ENCODE data around the gene GARNL3. TPM values are rescaled to one million over a fixed set of nuclear protein-coding genes. Genes with fewer than 3 reads are reported as not detected.

Gene GARNL3
- total and polyA plus RNA-seq, 2 of the 13 experiments (the other 11 are each of a cell fraction or from before 2014, with no cell fraction given) = 3.9 to 11.0 TPM

DNA sequence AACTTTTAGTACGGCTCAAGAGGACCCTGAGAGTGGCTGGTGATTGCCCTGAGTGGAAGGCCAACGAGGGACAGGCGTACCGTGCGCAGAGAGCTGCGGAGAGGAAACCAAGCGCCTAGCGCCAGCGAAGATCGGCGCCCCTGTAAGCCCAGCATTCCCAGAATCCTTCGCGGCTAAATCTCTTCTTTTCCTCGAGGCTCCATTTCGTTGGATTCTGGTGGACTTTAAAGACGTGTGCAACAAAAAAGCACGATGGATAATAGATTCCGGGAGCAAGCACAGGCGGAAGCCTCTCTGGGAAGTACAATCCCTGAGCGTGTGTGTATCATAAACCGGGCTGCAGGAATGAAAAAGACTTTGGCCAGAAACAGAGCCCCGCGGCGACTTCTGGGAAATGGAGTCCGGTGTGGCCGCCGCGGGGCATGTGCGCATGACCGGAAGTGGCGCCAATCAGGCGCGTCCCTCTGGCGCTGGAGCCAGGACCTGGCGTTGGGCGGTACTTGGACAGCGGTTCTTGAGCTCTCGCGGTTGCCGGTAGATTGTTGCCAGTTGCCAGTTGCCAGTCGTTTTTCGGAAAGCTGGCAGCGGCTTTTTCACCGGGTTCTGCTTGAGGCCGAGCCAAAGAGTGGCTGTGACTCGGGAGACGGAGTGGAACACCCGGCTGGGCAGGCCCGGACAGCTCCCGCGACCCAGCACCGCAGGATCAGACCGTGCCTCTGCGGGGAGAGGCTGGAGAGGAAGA, 159.5 kb downstream of the GARNL3 start, which contains the start of gene ZNF79 (continued):
- TF ChIP-seq, protein P1, sequence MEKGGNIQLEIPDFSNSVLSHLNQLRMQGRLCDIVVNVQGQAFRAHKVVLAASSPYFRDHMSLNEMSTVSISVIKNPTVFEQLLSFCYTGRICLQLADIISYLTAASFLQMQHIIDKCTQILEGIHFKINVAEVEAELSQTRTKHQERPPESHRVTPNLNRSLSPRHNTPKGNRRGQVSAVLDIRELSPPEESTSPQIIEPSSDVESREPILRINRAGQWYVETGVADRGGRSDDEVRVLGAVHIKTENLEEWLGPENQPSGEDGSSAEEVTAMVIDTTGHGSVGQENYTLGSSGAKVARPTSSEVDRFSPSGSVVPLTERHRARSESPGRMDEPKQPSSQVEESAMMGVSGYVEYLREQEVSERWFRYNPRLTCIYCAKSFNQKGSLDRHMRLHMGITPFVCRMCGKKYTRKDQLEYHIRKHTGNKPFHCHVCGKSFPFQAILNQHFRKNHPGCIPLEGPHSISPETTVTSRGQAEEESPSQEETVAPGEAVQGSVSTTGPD (CRISPR knock-in tag; IDR thresholded peaks at IDR 0.05) = no peak; the same call in 1 of the 2 replicates
- TF ChIP-seq, protein P2, sequence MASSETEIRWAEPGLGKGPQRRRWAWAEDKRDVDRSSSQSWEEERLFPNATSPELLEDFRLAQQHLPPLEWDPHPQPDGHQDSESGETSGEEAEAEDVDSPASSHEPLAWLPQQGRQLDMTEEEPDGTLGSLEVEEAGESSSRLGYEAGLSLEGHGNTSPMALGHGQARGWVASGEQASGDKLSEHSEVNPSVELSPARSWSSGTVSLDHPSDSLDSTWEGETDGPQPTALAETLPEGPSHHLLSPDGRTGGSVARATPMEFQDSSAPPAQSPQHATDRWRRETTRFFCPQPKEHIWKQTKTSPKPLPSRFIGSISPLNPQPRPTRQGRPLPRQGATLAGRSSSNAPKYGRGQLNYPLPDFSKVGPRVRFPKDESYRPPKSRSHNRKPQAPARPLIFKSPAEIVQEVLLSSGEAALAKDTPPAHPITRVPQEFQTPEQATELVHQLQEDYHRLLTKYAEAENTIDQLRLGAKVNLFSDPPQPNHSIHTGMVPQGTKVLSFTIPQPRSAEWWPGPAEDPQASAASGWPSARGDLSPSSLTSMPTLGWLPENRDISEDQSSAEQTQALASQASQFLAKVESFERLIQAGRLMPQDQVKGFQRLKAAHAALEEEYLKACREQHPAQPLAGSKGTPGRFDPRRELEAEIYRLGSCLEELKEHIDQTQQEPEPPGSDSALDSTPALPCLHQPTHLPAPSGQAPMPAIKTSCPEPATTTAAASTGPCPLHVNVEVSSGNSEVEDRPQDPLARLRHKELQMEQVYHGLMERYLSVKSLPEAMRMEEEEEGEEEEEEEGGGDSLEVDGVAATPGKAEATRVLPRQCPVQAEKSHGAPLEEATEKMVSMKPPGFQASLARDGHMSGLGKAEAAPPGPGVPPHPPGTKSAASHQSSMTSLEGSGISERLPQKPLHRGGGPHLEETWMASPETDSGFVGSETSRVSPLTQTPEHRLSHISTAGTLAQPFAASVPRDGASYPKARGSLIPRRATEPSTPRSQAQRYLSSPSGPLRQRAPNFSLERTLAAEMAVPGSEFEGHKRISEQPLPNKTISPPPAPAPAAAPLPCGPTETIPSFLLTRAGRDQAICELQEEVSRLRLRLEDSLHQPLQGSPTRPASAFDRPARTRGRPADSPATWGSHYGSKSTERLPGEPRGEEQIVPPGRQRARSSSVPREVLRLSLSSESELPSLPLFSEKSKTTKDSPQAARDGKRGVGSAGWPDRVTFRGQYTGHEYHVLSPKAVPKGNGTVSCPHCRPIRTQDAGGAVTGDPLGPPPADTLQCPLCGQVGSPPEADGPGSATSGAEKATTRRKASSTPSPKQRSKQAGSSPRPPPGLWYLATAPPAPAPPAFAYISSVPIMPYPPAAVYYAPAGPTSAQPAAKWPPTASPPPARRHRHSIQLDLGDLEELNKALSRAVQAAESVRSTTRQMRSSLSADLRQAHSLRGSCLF (CRISPR knock-in tag; IDR thresholded peaks at IDR 0.05; ENCODE audit: borderline replicate concordance) = 0 out of 2 replicates have a peak, but pooled peaks have one; percentile 48
- TF ChIP-seq HIVEP1 (CRISPR knock-in tag; IDR thresholded peaks at IDR 0.05) = no peak; the same call in 1 of the 2 replicates
- TF ChIP-seq ZNF605 (CRISPR knock-in tag; IDR thresholded peaks at IDR 0.05) = peak; percentile 85
- no peak for TF ChIP-seq ONECUT2 (CRISPR knock-in tag; IDR thresholded peaks at IDR 0.05)
- TF ChIP-seq, protein P3, sequence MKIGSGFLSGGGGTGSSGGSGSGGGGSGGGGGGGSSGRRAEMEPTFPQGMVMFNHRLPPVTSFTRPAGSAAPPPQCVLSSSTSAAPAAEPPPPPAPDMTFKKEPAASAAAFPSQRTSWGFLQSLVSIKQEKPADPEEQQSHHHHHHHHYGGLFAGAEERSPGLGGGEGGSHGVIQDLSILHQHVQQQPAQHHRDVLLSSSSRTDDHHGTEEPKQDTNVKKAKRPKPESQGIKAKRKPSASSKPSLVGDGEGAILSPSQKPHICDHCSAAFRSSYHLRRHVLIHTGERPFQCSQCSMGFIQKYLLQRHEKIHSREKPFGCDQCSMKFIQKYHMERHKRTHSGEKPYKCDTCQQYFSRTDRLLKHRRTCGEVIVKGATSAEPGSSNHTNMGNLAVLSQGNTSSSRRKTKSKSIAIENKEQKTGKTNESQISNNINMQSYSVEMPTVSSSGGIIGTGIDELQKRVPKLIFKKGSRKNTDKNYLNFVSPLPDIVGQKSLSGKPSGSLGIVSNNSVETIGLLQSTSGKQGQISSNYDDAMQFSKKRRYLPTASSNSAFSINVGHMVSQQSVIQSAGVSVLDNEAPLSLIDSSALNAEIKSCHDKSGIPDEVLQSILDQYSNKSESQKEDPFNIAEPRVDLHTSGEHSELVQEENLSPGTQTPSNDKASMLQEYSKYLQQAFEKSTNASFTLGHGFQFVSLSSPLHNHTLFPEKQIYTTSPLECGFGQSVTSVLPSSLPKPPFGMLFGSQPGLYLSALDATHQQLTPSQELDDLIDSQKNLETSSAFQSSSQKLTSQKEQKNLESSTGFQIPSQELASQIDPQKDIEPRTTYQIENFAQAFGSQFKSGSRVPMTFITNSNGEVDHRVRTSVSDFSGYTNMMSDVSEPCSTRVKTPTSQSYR (CRISPR knock-in tag; IDR thresholded peaks at IDR 0.05; ENCODE audit: borderline replicate concordance) = peak; percentile 9; the same call in 1 of the 2 replicates
- TF ChIP-seq KMT2A (CRISPR knock-in tag; IDR thresholded peaks at IDR 0.05) = peak; percentile 94
- TF ChIP-seq, protein P4, sequence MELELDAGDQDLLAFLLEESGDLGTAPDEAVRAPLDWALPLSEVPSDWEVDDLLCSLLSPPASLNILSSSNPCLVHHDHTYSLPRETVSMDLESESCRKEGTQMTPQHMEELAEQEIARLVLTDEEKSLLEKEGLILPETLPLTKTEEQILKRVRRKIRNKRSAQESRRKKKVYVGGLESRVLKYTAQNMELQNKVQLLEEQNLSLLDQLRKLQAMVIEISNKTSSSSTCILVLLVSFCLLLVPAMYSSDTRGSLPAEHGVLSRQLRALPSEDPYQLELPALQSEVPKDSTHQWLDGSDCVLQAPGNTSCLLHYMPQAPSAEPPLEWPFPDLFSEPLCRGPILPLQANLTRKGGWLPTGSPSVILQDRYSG (CRISPR knock-in tag; IDR thresholded peaks at IDR 0.05) = no peak
- TF ChIP-seq ZNF577 (CRISPR knock-in tag; IDR thresholded peaks at IDR 0.05; ENCODE audit: borderline replicate concordance, low read depth) = no peak
- no peak for TF ChIP-seq ZNF432 (CRISPR knock-in tag; IDR thresholded peaks at IDR 0.05; ENCODE audit: borderline replicate concordance)
- no peak for TF ChIP-seq PCBP2 (optimal IDR thresholded peaks at IDR 0.05; ENCODE audit: low read depth, low read length, poor library complexity, severe bottlenecking)
- TF ChIP-seq ZNF678 (CRISPR knock-in tag; IDR thresholded peaks at IDR 0.05) = no peak
- TF ChIP-seq, protein P5, sequence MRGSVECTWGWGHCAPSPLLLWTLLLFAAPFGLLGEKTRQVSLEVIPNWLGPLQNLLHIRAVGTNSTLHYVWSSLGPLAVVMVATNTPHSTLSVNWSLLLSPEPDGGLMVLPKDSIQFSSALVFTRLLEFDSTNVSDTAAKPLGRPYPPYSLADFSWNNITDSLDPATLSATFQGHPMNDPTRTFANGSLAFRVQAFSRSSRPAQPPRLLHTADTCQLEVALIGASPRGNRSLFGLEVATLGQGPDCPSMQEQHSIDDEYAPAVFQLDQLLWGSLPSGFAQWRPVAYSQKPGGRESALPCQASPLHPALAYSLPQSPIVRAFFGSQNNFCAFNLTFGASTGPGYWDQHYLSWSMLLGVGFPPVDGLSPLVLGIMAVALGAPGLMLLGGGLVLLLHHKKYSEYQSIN (CRISPR knock-in tag; IDR thresholded peaks at IDR 0.05; ENCODE audit: borderline replicate concordance) = no peak
- TF ChIP-seq, protein P6, sequence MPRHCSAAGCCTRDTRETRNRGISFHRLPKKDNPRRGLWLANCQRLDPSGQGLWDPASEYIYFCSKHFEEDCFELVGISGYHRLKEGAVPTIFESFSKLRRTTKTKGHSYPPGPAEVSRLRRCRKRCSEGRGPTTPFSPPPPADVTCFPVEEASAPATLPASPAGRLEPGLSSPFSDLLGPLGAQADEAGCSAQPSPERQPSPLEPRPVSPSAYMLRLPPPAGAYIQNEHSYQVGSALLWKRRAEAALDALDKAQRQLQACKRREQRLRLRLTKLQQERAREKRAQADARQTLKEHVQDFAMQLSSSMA (CRISPR knock-in tag; IDR thresholded peaks at IDR 0.05) = 0 out of 2 replicates have a peak, but pooled peaks have one; percentile 38
